Erythroblast (primary cell): ENCODE measurements around the gene SLC19A1.

Source experiments
- GATA1 ChIP-seq: IDR thresholded peaks from 2 replicates; pipeline ENCODE4 v1.6.1; 2011; ENCODE audit warnings: low read depth, mild to moderate bottlenecking, control low read depth, low read length, moderate library complexity
- POLR2A ChIP-seq: IDR thresholded peaks from 2 replicates; pipeline ENCODE4 v1.6.1; 2011; ENCODE audit warnings: mild to moderate bottlenecking, low read length

- no peak for TF ChIP-seq POLR2A
- no peak for TF ChIP-seq GATA1
These were observed 39.9 kb upstream of the SLC19A1 start for GRCh38 chr21:45582128-45582527.
